HG02981 (cell line): Measurements from ENCODE around the gene UBA1.
"Not testable (repeated sequence)": the region's sequence is repeated elsewhere in the genome, so short reads cannot be mapped to it uniquely, and the experiment has no call there.

Source experiments
- ATAC-seq: cut with Tn5 transposase; IDR thresholded peaks from one replicate; pipeline ENCODE4 v1.9.1; 2021; ENCODE audit warnings: mild to moderate bottlenecking, moderate library complexity; ENCODE audit not compliant: unreplicated experiment

The UBA1 gene

DNA sequence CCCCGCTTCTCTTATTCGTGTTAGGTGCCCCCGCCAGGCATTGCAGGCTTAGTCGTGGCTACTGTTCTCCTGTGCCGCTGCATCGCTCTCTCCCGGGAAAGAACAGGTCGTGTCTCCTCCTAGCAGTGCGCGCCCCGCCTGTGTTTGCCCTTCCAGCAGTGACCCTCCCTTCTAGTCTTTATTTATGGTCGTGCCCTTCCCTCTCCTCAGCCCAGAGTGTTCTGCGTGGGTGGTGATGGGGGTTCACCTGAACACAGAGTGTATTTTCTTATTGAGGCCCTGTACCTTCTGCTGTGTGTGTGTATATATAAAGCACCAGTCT, 54.3 kb downstream of the UBA1 start:
- ATAC-seq = no peak

DNA sequence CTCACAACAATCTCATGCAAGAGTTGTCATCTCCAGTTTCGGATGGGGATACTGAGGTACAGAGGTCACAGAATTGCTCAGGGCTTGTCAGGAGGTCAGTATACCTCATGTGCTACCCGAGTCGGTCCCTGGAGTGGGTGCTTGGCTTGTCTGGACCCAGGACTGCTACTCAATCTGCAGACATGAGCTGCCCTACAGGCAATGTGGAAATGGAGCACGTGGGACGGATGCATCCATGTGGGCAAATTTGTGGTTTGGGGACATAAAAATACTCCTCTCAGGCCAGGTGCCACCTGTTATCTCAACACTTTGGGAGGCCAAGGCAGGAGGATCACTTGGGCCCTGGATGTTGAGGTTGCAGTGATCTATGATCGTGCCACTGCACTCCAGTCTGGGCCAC, 54.9 kb downstream of the UBA1 start:
- ATAC-seq = no peak

DNA sequence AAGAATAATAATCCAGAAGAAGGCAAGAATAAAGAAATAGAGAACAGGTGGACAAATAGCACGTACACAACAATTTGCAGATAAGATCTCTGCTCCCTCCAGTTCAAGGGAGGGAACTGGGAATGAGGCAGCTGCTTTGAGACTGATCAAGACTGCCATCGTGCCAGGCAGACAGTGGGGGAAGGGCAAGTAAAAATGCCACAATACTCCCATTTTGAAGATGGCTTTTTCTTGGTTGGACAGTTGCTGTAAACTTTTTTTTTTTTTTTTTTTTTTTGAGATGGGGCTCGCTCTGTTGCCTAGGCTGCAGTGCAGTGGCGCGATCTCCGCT, 56.4 kb downstream of the UBA1 start:
- no peak for ATAC-seq

DNA sequence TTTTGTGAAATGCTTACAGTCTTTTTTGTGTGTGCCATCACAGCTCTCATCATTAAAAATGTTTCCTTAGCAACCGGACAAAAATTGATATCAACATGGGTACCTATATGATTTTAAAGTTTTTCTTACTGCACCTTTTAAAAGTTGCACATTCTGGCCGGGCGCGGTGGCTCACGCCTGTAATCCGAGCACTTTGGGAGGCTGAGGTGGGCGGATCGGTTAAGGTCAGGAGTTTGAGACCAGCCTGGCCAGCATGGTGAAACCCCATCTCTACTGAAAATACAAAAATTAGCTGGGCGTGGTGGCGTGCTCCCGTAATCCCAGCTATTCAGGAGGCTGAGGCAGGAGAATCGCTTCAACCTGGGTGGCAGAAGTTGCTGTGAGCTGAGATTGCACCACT, 64.0 kb downstream of the UBA1 start:
- ATAC-seq = not testable (repeated sequence)
